HepG2 (cell line): ENCODE results near the gene NUP93. TPM values are rescaled to one million over a fixed set of nuclear protein-coding genes. Genes with fewer than 3 reads are reported as not detected.

ENCODE experiments used
- ATAC-seq: fragments of 200-7000 bp; cut with Tn5 transposase; 3 replicates; pipeline ENCODE4 v1.9.1; 2020; ENCODE audit warnings: mild to moderate bottlenecking, moderate library complexity
- BruUV-seq: library from RNA; stranded (reverse); fragments of 400-500 nt; replicated peaks from 2 replicates; lab custom pipeline; 2021; lab: Mats Ljungman, UMichigan
- CTCF ChIA-PET: fragments of 300-600 bp; formaldehyde crosslinking; extraction: SDS; loops from one replicate; lab custom pipeline; 2021; ENCODE audit warnings: low total read pairs, inconsistent platforms, low intra/inter-chr PET ratio; lab: Yijun Ruan, JAX
- POLR2A ChIA-PET: fragments of 350-600 bp; sonication (Branson Sonifier 250); formaldehyde crosslinking; loops from one replicate; lab custom pipeline; 2020; ENCODE audit warnings: antibody characterized with exemption, inconsistent platforms; lab: Yijun Ruan, JAX
- DNase-seq: peaks from one replicate; pipeline ENCODE4 v3.0.0-alpha.2; 2015; ENCODE audit warnings: low spot score
- FAIRE-seq: peaks from 3 replicates; lab custom pipeline; 2011; peaks lifted over from hg19 to GRCh38; lab: Jason Lieb, UNC
- H2AFZ ChIP-seq: one replicate; pipeline ENCODE4 v1.6.1; 2011; ENCODE audit warnings: low read length, inconsistent platforms
- H3K27ac ChIP-seq: fragments of 300-600 bp; 3 replicates; pipeline ENCODE4 v1.8.0; 2011; ENCODE audit warnings: mixed run types, mild to moderate bottlenecking, mixed read lengths, low read length, inconsistent platforms; ENCODE audit not compliant: insufficient read depth; ENCODE audit errors: extremely low read length
- H3K27me3 ChIP-seq, 2 experiments: fragments of 200-600 bp in 1 of 2; 2 replicates in 1 of 2; 3 replicates in 1 of 2; pipeline versions ENCODE4 v1.6.0 to v1.8.0; 2011; ENCODE audit warnings: low read length in 2 of 2, mild to moderate bottlenecking in 2 of 2, moderate library complexity in 2 of 2, inconsistent platforms in 1 of 2; ENCODE audit not compliant: insufficient read depth in 2 of 2, control insufficient read depth in 1 of 2
- H3K36me3 ChIP-seq, 2 experiments: fragments of 200-600 bp in 1 of 2; replicated peaks in 1 of 2; 2 replicates in 1 of 2; 3 replicates in 1 of 2; pipeline versions ENCODE4 v1.5.1 to v1.8.0; 2011; ENCODE audit warnings: low read length in 2 of 2, inconsistent platforms in 1 of 2; ENCODE audit not compliant: insufficient read depth in 2 of 2, control insufficient read depth in 1 of 2
- H3K4me1 ChIP-seq: 2 replicates; pipeline ENCODE4 v1.5.1; 2012; ENCODE audit warnings: low read length, inconsistent platforms; ENCODE audit not compliant: insufficient read depth
- H3K4me2 ChIP-seq: 2 replicates; pipeline ENCODE4 v1.6.0; 2011; ENCODE audit warnings: low read depth, low read length, inconsistent platforms
- H3K4me3 ChIP-seq, 3 experiments: fragments of 200-600 bp in 1 of 3; sonication (generic), shearing (Covaris generic) in 1 of 3; replicated peaks in 1 of 3; 2 replicates each; pipeline ENCODE4 v1.5.1; 2011 to 2016; ENCODE audit warnings: low read length in 3 of 3, inconsistent platforms in 2 of 3, low read depth in 2 of 3, mild to moderate bottlenecking in 2 of 3, control low read depth in 1 of 3, mixed read lengths in 1 of 3; ENCODE audit not compliant: insufficient read depth in 1 of 3
- H3K79me2 ChIP-seq: one replicate; pipeline ENCODE4 v1.6.1; 2011; ENCODE audit warnings: low read length, inconsistent platforms; ENCODE audit not compliant: insufficient read depth
- H3K9ac ChIP-seq: 2 replicates; pipeline ENCODE4 v1.6.0; 2011; ENCODE audit warnings: mild to moderate bottlenecking, low read depth, low read length, inconsistent platforms; ENCODE audit not compliant: insufficient read depth
- H3K9me3 ChIP-seq: 2 replicates; pipeline ENCODE4 v1.5.1; 2012; ENCODE audit warnings: mild to moderate bottlenecking, low read length
- H4K20me1 ChIP-seq: 2 replicates; pipeline ENCODE4 v1.6.0; 2011; ENCODE audit warnings: inconsistent platforms, mild to moderate bottlenecking, low read length, moderate library complexity; ENCODE audit not compliant: insufficient read depth
- ARHGAP35 ChIP-seq: sonication (generic); formaldehyde crosslinking; IDR thresholded peaks from 2 replicates; pipeline ENCODE4 v1.9.0; 2022; ENCODE audit warnings: mild to moderate bottlenecking, inconsistent platforms, moderate library complexity, missing genetic modification reagents, borderline replicate concordance
- FIP1L1 ChIP-seq: fragments of 200-400 bp; formaldehyde crosslinking; IDR thresholded peaks from 2 replicates; pipeline ENCODE4 v1.6.1; 2018; ENCODE audit warnings: low read depth, mild to moderate bottlenecking, low read length, moderate library complexity, borderline replicate concordance; ENCODE audit not compliant: insufficient read depth
- FOXP1 ChIP-seq, 2 experiments: fragments of 450-650 bp in 1 of 2; IDR thresholded peaks; 2 replicates each; pipeline ENCODE4 v1.6.1; 2017 to 2018; ENCODE audit warnings: antibody characterized with exemption in 1 of 2
- MAFG ChIP-seq: sonication (generic); formaldehyde crosslinking; IDR thresholded peaks from 2 replicates; pipeline ENCODE4 v1.5.1; 2020; ENCODE audit warnings: mild to moderate bottlenecking, missing genetic modification reagents
- MLX ChIP-seq: IDR thresholded peaks from 2 replicates; pipeline ENCODE4 v1.6.1; 2016
- PCBP2 ChIP-seq: fragments of 200-400 bp; formaldehyde crosslinking; optimal IDR thresholded peaks from 2 replicates; pipeline ENCODE3; 2018; ENCODE audit warnings: low read length, low read depth; ENCODE audit not compliant: poor library complexity, severe bottlenecking
- RNF2 ChIP-seq: fragments of 450-650 bp; conservative IDR thresholded peaks from 2 replicates; pipeline ENCODE4 v1.6.1; 2016; ENCODE audit warnings: low read depth
- THAP9 ChIP-seq: sonication (generic); formaldehyde crosslinking; IDR thresholded peaks from 2 replicates; pipeline ENCODE4; 2020; ENCODE audit warnings: missing genetic modification reagents, mild to moderate bottlenecking, borderline replicate concordance
- ZBTB2 ChIP-seq: sonication (generic); formaldehyde crosslinking; IDR thresholded peaks from 2 replicates; pipeline ENCODE4 v1.8.0; 2022; ENCODE audit warnings: low read depth, missing genetic modification reagents
- ZNF224 ChIP-seq: sonication (generic); formaldehyde crosslinking; IDR thresholded peaks from 2 replicates; pipeline ENCODE4 v1.5.0; 2020; ENCODE audit warnings: mild to moderate bottlenecking, missing genetic modification reagents
- ZNF276 ChIP-seq: sonication (generic); formaldehyde crosslinking; IDR thresholded peaks from 2 replicates; pipeline ENCODE4 v1.4.0; 2020; ENCODE audit warnings: mild to moderate bottlenecking, low read depth, missing genetic modification reagents
- ZNF430 ChIP-seq: sonication (generic); formaldehyde crosslinking; IDR thresholded peaks from 2 replicates; pipeline ENCODE4 v1.9.0; 2021; ENCODE audit warnings: mild to moderate bottlenecking, missing genetic modification reagents
- WGBS: methylation state at CpG from one replicate; pipeline ENCODE4 v1.1.6; 2017; ENCODE audit warnings: low lambda C conversion rate; 5-methylcytosine and 5-hydroxymethylcytosine counted together
- in situ Hi-C: cut with HindIII; loops from 2 replicates; pipeline ENCODE4 v1.10.0; 2017; ENCODE audit warnings: low pct_unique_long_range_greater_than_20kb; ENCODE audit not compliant: extremely low pct_ligation_motif_present
- intact Hi-C: fragments of 100-400 bp; cut with micrococcal nuclease; formaldehyde crosslinking; loops from one replicate; pipeline ENCODE4 v1.10.0; 2022; ENCODE audit not compliant: unreplicated experiment
- polyA plus RNA-seq, 8 experiments: library from polyadenylated mRNA; depleted of rRNA in 3 of 8; stranded (reverse) in 7 of 8; unstranded in 1 of 8; fragments of >200 nt; fragmentation: Illumina TruSeq in 4 of 8; extraction: Trizol in 4 of 8; gene quantifications; 2 replicates each; pipeline versions ENCODE4 v1.2.1 to v1.2.3, GENCODE V29; 2011 to 2016; ENCODE audit warnings: low read depth in 4 of 8, missing spikeins in 1 of 8, mixed read lengths in 1 of 8; ENCODE audit not compliant: insufficient read depth in 1 of 8
- total RNA-seq, 5 experiments: library from RNA; depleted of rRNA; stranded (reverse); fragments of >200 nt; fragmentation: Illumina TruSeq; extraction: Trizol; gene quantifications; 2 replicates each; pipeline ENCODE4 v1.2.3, GENCODE V29; 2016; ENCODE audit warnings: low read depth in 1 of 5

Gene NUP93
- total and polyA plus RNA-seq, 2 of the 13 experiments (the other 11 are each of a cell fraction or from before 2014, with no cell fraction given): 58.5 to 140 TPM

GRCh38 chr16:56859636-56860035, 129.7 kb downstream of the NUP93 start (continued):
- TF ChIP-seq THAP9 (CRISPR knock-in tag) (no peak), RNF2 (no peak), ARHGAP35 (CRISPR knock-in tag) (no peak), ZNF430 (CRISPR knock-in tag) (no peak)

GRCh38 chr16:56860226-56861020, 130.5 kb downstream of the NUP93 start:
- Histone ChIP-seq H3K4me1 (peaks cover 87% of the 10 kb centered on the region), H3K79me2 (no peaks in the 10 kb centered on the region), H3K4me2 (peak overlapping the region; percentile 97), H3K4me3 (peak overlapping the region; percentile 33 to 62 (median 44)), H2AFZ (peak overlapping the region; percentile 7), H3K9ac (peak overlapping the region; percentile 46; the same call in 1 of the 2 replicates), H3K27me3 (no peaks in the 10 kb centered on the region), H3K36me3 (no peaks in the 10 kb centered on the region), H4K20me1 (no peaks in the 10 kb centered on the region), H3K27ac (peak overlapping the region; percentile 34), H3K9me3 (no peaks in the 10 kb centered on the region)
- ChIA-PET CTCF (no interaction called here), POLR2A (interaction anchor here (1.0 to 4.3 kb wide), 3 partner anchors 10 to 72 kb away, joined by 3 to 28 read pairs (median 3); no protein-coding TSS in a partner anchor)
- intact Hi-C loops (loop anchor here (5.0 to 10.0 kb wide), 2 partner anchors 188 to 256 kb away; partner anchors contain the start of gene MT2A), in situ Hi-C loops (no loop called here)
- ATAC-seq (peak; percentile 71), DNase-seq (peak; percentile 67), FAIRE-seq (peak; percentile 64)
- no TSS peak for BruUV-seq
- WGBS: 8% methylated on average over 9 of the region's 9 CpGs
- TF ChIP-seq ZNF224 (CRISPR knock-in tag): no peak
- TF ChIP-seq PCBP2: peak; percentile 92
- TF ChIP-seq FOXP1 (IDR thresholded peaks at IDR 0.05): no peak
- TF ChIP-seq FOXP1 (CRISPR knock-in tag; IDR thresholded peaks at IDR 0.05): no peak
- no peak for TF ChIP-seq MLX (CRISPR knock-in tag)
- no peak for TF ChIP-seq FIP1L1
- no peak for TF ChIP-seq MAFG (CRISPR knock-in tag)
- no peak for TF ChIP-seq ZBTB2
- TF ChIP-seq ZNF276 (CRISPR knock-in tag): no peak
